ENCODE results near the gene TUBA4A. TPM values are rescaled to one million over a fixed set of nuclear protein-coding genes. Genes with fewer than 3 reads are reported as not detected.
"Not testable (repeated sequence)": the region's sequence is repeated elsewhere in the genome, so short reads cannot be mapped to it uniquely, and the experiment has no call there.

Gene TUBA4A
- total and polyA plus RNA-seq, 3 experiments from 2014 or later = 175 to 234 (median 178) TPM

- H3K4me3 ChIP-seq (ENCODE audit: low read length); H3K36me3 Mint-ChIP-seq; H3K27me3 ChIP-seq (ENCODE audit: insufficient read depth, low read length, poor library complexity, severe bottlenecking); H3K27ac ChIP-seq (ENCODE audit: low read depth, low read length); H3K9me3 Mint-ChIP-seq; H3K9me3 ChIP-seq (ENCODE audit: low read length); H3K27me3 Mint-ChIP-seq; H3K36me3 ChIP-seq (ENCODE audit: insufficient read depth, low read length); DNase-seq: not testable (repeated sequence)
- Mint-ChIP-seq H3K4me1 (peaks cover 24 to 29% (median 24%) of the 10 kb centered on the region in 3 donors), H3K27ac (peak overlapping the region in 2 of 8 donors; percentile 82 to 97), H3K4me3 (peak overlapping the region in 1 of 7 donors; percentile 79)
- ChIA-PET CTCF (interaction anchor here (0.8 to 4.4 kb wide), 11 partner anchors 10 to 93 kb away, joined by 3 to 17 read pairs (median 5); partner anchors contain the start of genes CNPPD1, GLB1L and STK16), POLR2A (interaction anchor here (1.8 to 2.1 kb wide), 2 partner anchors 18 to 25 kb away, joined by 6 to 20 read pairs; partner anchors contain the start of gene CNPPD1)
- H3K4me1 ChIP-seq (ENCODE audit: insufficient read depth, low read length) = peaks cover 14% of the 10 kb centered on the region
Observed at GRCh38 chr2:219201331-219201730, 52.4 kb downstream of the TUBA4A start.

- peak overlapping the region; percentile 79 to 94 (median 90) for H3K4me3 Mint-ChIP-seq
- ChIA-PET POLR2A (interaction anchor here (0.5 to 2.1 kb wide), 6 partner anchors 8 to 78 kb away, joined by 3 to 20 read pairs (median 4); partner anchors contain the start of genes CNPPD1 and DNAJB2), CTCF (interaction anchor here (0.8 to 4.4 kb wide), 11 partner anchors 9 to 94 kb away, joined by 3 to 17 read pairs (median 5); partner anchors contain the start of genes CNPPD1, GLB1L and STK16)
- DNase-seq = peak in 4 of 5 donors; percentile 35 to 65 (median 60)
- H3K36me3 Mint-ChIP-seq; H3K36me3 ChIP-seq (ENCODE audit: insufficient read depth, low read length); H3K27ac ChIP-seq (ENCODE audit: low read depth, low read length); H3K27me3 Mint-ChIP-seq; H3K27me3 ChIP-seq (ENCODE audit: insufficient read depth, low read length, poor library complexity, severe bottlenecking); H3K4me1 ChIP-seq (ENCODE audit: insufficient read depth, low read length); H3K9me3 Mint-ChIP-seq; H3K9me3 ChIP-seq (ENCODE audit: low read length): not testable (repeated sequence)
- H3K4me1 Mint-ChIP-seq = peaks cover 19 to 24% (median 19%) of the 10 kb centered on the region in 3 donors
- H3K4me3 ChIP-seq (ENCODE audit: low read length) = peak overlapping the region; percentile 22
- H3K27ac Mint-ChIP-seq = peak overlapping the region; percentile 82 to 97 (median 94)
Observed at GRCh38 chr2:219200502-219201326, 53.0 kb downstream of the TUBA4A start.

Other genes with a start within 250 kb of the TUBA4A start
- not detected for gene CFAP65, start 212.4 kb downstream of the TUBA4A start, total RNA-seq
- not detected for gene CFAP65, start 212.4 kb downstream of the TUBA4A start, polyA plus RNA-seq
- not detected for gene IHH, start 193.0 kb downstream of the TUBA4A start, total RNA-seq
- gene IHH, start 193.0 kb downstream of the TUBA4A start, polyA plus RNA-seq = not detected
- gene NHEJ1, start 93.1 kb downstream of the TUBA4A start, total RNA-seq = 10 to 100 TPM; 22.4 to 24.5 TPM
- 26.3 TPM for gene NHEJ1, start 93.1 kb downstream of the TUBA4A start, polyA plus RNA-seq
- 1 to 10 TPM; 2.3 to 2.6 TPM for gene SLC23A3, start 83.9 kb downstream of the TUBA4A start, total RNA-seq
- gene SLC23A3, start 83.9 kb downstream of the TUBA4A start, polyA plus RNA-seq = not detected
- 10 to 100 TPM; 66.2 to 67.0 TPM for gene CNPPD1, start 77.0 kb downstream of the TUBA4A start, total RNA-seq
- gene CNPPD1, start 77.0 kb downstream of the TUBA4A start, polyA plus RNA-seq = 74.3 TPM
- gene RETREG2, start 75.6 kb downstream of the TUBA4A start, total RNA-seq = 10 to 100 TPM; 67.6 to 76.1 TPM
- 65.9 TPM for gene RETREG2, start 75.6 kb downstream of the TUBA4A start, polyA plus RNA-seq
- 10 to 100 TPM; 32.4 to 36.8 TPM for gene ZFAND2B, start 47.1 kb downstream of the TUBA4A start, total RNA-seq
- 86.0 TPM for gene ZFAND2B, start 47.1 kb downstream of the TUBA4A start, polyA plus RNA-seq
- 10 to 100 TPM; 22.1 to 22.8 TPM for gene ABCB6, start 35.0 kb downstream of the TUBA4A start, total RNA-seq
- 2.1 TPM for gene ABCB6, start 35.0 kb downstream of the TUBA4A start, polyA plus RNA-seq
- gene ATG9A, start 24.3 kb downstream of the TUBA4A start, total RNA-seq = 10 to 100 TPM; 46.1 to 52.9 TPM
- gene ATG9A, start 24.3 kb downstream of the TUBA4A start, polyA plus RNA-seq = 32.0 TPM
- gene ANKZF1, start 24.1 kb downstream of the TUBA4A start, total RNA-seq = 10 to 100 TPM; 72.4 to 76.0 TPM
- 32.5 TPM for gene ANKZF1, start 24.1 kb downstream of the TUBA4A start, polyA plus RNA-seq
- 1 to 10 TPM; 2.6 to 3.5 TPM for gene GLB1L, start 8.5 kb downstream of the TUBA4A start, total RNA-seq
- gene GLB1L, start 8.5 kb downstream of the TUBA4A start, polyA plus RNA-seq = 0.99 TPM
- 10 to 100 TPM; 23.0 to 26.1 TPM for gene STK16, start 8.4 kb downstream of the TUBA4A start, total RNA-seq
- 18.6 TPM for gene STK16, start 8.4 kb downstream of the TUBA4A start, polyA plus RNA-seq
- gene TUBA4B, start 675 bp downstream of the TUBA4A start, total RNA-seq = not detected
- not detected for gene TUBA4B, start 675 bp downstream of the TUBA4A start, polyA plus RNA-seq
- gene DNAJB2, start 25.4 kb upstream of the TUBA4A start, total RNA-seq = 10 to 100 TPM; 48.5 to 56.4 TPM
- gene DNAJB2, start 25.4 kb upstream of the TUBA4A start, polyA plus RNA-seq = 5.9 TPM
- gene PTPRN, start 55.5 kb upstream of the TUBA4A start, total RNA-seq = under 1 TPM in 1 of 2 experiments, not detected in 1; 0.11 TPM
- not detected for gene PTPRN, start 55.5 kb upstream of the TUBA4A start, polyA plus RNA-seq
- gene RESP18, start 78.8 kb upstream of the TUBA4A start, total RNA-seq = not detected
- not detected for gene RESP18, start 78.8 kb upstream of the TUBA4A start, polyA plus RNA-seq
- gene DNPEP, start 134.0 kb upstream of the TUBA4A start, total RNA-seq = 100 to 1,000 TPM; 112 to 116 TPM
- 69.1 TPM for gene DNPEP, start 134.0 kb upstream of the TUBA4A start, polyA plus RNA-seq
- gene DES, start 164.5 kb upstream of the TUBA4A start, total RNA-seq = not detected
- not detected for gene DES, start 164.5 kb upstream of the TUBA4A start, polyA plus RNA-seq
- gene SPEG, start 180.9 kb upstream of the TUBA4A start, total RNA-seq = 1 to 10 TPM in 1 of 2 experiments, under 1 TPM in 1; 0.94 to 1.0 TPM
- 0.48 TPM for gene SPEG, start 180.9 kb upstream of the TUBA4A start, polyA plus RNA-seq
- 10 to 100 TPM; 36.9 to 37.1 TPM for gene GMPPA, start 245.0 kb upstream of the TUBA4A start, total RNA-seq
- 32.5 TPM for gene GMPPA, start 245.0 kb upstream of the TUBA4A start, polyA plus RNA-seq